ENCODE results near the gene CHST11.

The CHST11 gene

GRCh38 chr12:104782296-104782695 is 325.5 kb downstream of the CHST11 start:
- H3K4me1 ChIP-seq (ENCODE audit: control insufficient read depth, insufficient read depth, low read length) = no peaks in the 10 kb centered on the region
- H3K4me3 ChIP-seq (ENCODE audit: low read depth, low read length) = no peak overlapping the region
- ChIA-PET CTCF (interaction anchor here (0.6 to 2.6 kb wide), 2 partner anchors 8 to 11 kb away, joined by 5 to 11 read pairs; no protein-coding TSS in a partner anchor), POLR2A (no interaction called here)
- H3K9me3 ChIP-seq (ENCODE audit: control insufficient read depth, insufficient read depth, low read depth, low read length) = no peaks in the 10 kb centered on the region
- H3K27ac ChIP-seq (ENCODE audit: extremely low read depth, low read depth, low read length) = no peak overlapping the region
- no peaks in the 10 kb centered on the region for H3K36me3 ChIP-seq (ENCODE audit: control insufficient read depth in 2 of 2, insufficient read depth in 1 of 2, low read length in 2 of 2)
- no peak for TF ChIP-seq ZNF138 (tag by site-specific recombination; IDR thresholded peaks at IDR 0.05; ENCODE audit: borderline replicate concordance)
- no peak for TF ChIP-seq ZNF704 (tag by site-specific recombination; IDR thresholded peaks at IDR 0.05)
- TF ChIP-seq ZNF248 (tag by site-specific recombination; IDR thresholded peaks at IDR 0.05) = no peak
- TF ChIP-seq ZNF114 (tag by site-specific recombination; IDR thresholded peaks at IDR 0.05) = no peak
- TF ChIP-seq ZNF112 (tag by site-specific recombination; IDR thresholded peaks at IDR 0.05) = no peak
- TF ChIP-seq ZNF121 (tag by site-specific recombination; IDR thresholded peaks at IDR 0.05) = no peak
- TF ChIP-seq ZBTB44 (tag by site-specific recombination; IDR thresholded peaks at IDR 0.05) = no peak
- TF ChIP-seq ZNF549 (tag by site-specific recombination; IDR thresholded peaks at IDR 0.05) = no peak
- TF ChIP-seq ZNF76 (tag by site-specific recombination; IDR thresholded peaks at IDR 0.05; ENCODE audit: borderline replicate concordance, low read depth) = no peak
- TF ChIP-seq ZNF174 (tag by site-specific recombination; IDR thresholded peaks at IDR 0.05) = no peak
- no peak for TF ChIP-seq ZNF26 (tag by site-specific recombination; IDR thresholded peaks at IDR 0.05)
- no peak for TF ChIP-seq GLIS1 (tag by site-specific recombination; IDR thresholded peaks at IDR 0.05)
- TF ChIP-seq SALL2 (tag by site-specific recombination; IDR thresholded peaks at IDR 0.05; ENCODE audit: borderline replicate concordance) = no peak
- no peak for TF ChIP-seq ZFP41 (tag by site-specific recombination; IDR thresholded peaks at IDR 0.05; ENCODE audit: borderline replicate concordance)
- TF ChIP-seq ZBTB48 (tag by site-specific recombination; IDR thresholded peaks at IDR 0.05) = no peak
- TF ChIP-seq MZF1 (tag by site-specific recombination; IDR thresholded peaks at IDR 0.05; ENCODE audit: borderline replicate concordance) = no peak
- no peak for TF ChIP-seq ZNF398 (tag by site-specific recombination; IDR thresholded peaks at IDR 0.05)
- no peak for TF ChIP-seq ZNF555 (tag by site-specific recombination; conservative IDR thresholded peaks at IDR 0.05)
- TF ChIP-seq KLF10 (tag by site-specific recombination; IDR thresholded peaks at IDR 0.05) = no peak
- no peak for TF ChIP-seq AEBP2 (tag by site-specific recombination; IDR thresholded peaks at IDR 0.05; ENCODE audit: borderline replicate concordance)

All from HEK293 (cell line).